DMS153 treated with DMSO at 0.1 percent for 48 hours (cell line): ENCODE measurements around the gene METTL9.
"Not testable (repeated sequence)": the region's sequence is repeated elsewhere in the genome, so short reads cannot be mapped to it uniquely, and the experiment has no call there.

Experiments used
- DNase-seq: peaks from one replicate; lab custom pipeline; 2025; ENCODE audit not compliant: unreplicated experiment; lab: John Stamatoyannopoulos, UW

METTL9 gene

GRCh38 chr16:21599122-21600030 lies at the start of gene METTL9:
Gene METTL9, plus strand, starts transcription at chr16:21599577. Its CDS starts 157 bp downstream, at chr16:21599734.
- peak; percentile 82 for DNase-seq

- not testable (repeated sequence) for DNase-seq
Observed at GRCh38 chr16:21549975-21550374, 49.4 kb upstream of the METTL9 start.

- DNase-seq = not testable (repeated sequence)
Observed at GRCh38 chr16:21550435-21550834, 48.9 kb upstream of the METTL9 start.

- DNase-seq = not testable (repeated sequence)
Observed at GRCh38 chr16:21551076-21551475, 48.3 kb upstream of the METTL9 start.

GRCh38 chr16:21551600-21551999 lies 47.8 kb upstream of the METTL9 start:
- DNase-seq = not testable (repeated sequence)

GRCh38 chr16:21553481-21554296 lies 45.7 kb upstream of the METTL9 start:
- DNase-seq = not testable (repeated sequence)

GRCh38 chr16:21554795-21555585 lies 44.4 kb upstream of the METTL9 start:
- peak; percentile 70 for DNase-seq

GRCh38 chr16:21555621-21556020 lies 43.8 kb upstream of the METTL9 start:
- DNase-seq = not testable (repeated sequence)

- not testable (repeated sequence) for DNase-seq
Observed at GRCh38 chr16:21556026-21556595, 43.3 kb upstream of the METTL9 start.

- peak; percentile 44 for DNase-seq
Observed at GRCh38 chr16:21556651-21557241, 42.6 kb upstream of the METTL9 start.

- no peak for DNase-seq
Observed at GRCh38 chr16:21560462-21560861, 38.9 kb upstream of the METTL9 start.

- DNase-seq = no peak
Observed at GRCh38 chr16:21563676-21564075, 35.7 kb upstream of the METTL9 start.

- DNase-seq = not testable (repeated sequence)
Observed at GRCh38 chr16:21564367-21564766, 35.0 kb upstream of the METTL9 start.

- no peak for DNase-seq
Observed at GRCh38 chr16:21565507-21565860, 33.9 kb upstream of the METTL9 start.

- no peak for DNase-seq
Observed at GRCh38 chr16:21565861-21566669, 33.3 kb upstream of the METTL9 start.

GRCh38 chr16:21566891-21567414 lies 32.4 kb upstream of the METTL9 start:
- no peak for DNase-seq

- DNase-seq = not testable (repeated sequence)
Observed at GRCh38 chr16:21567496-21567895, 31.9 kb upstream of the METTL9 start.

- no peak for DNase-seq
Observed at GRCh38 chr16:21568502-21569189, 30.7 kb upstream of the METTL9 start.

GRCh38 chr16:21570676-21571017 lies 28.7 kb upstream of the METTL9 start:
- DNase-seq = no peak
